GM10248 (cell line): Measurements from ENCODE around the gene ITM2C.

Source experiments
- CTCF ChIA-PET: fragments of 300-600 bp; sonication (Branson Sonifier 250); formaldehyde crosslinking; extraction: SDS; loops from one replicate; lab custom pipeline; 2021; ENCODE audit warnings: antibody characterized with exemption; lab: Yijun Ruan, JAX
- POLR2A ChIA-PET: fragments of 350-650 bp; sonication (Branson Sonifier 250); formaldehyde crosslinking; extraction: SDS; loops from one replicate; lab custom pipeline; 2020; ENCODE audit warnings: antibody characterized with exemption; lab: Yijun Ruan, JAX
- DNase-seq: peaks from one replicate; pipeline ENCODE4 v3.0.0; 2012; ENCODE audit errors: extremely low spot score
- CTCF ChIP-seq: IDR thresholded peaks from 2 replicates; pipeline ENCODE4 v1.5.1; 2012; ENCODE audit warnings: mild to moderate bottlenecking, low read depth; ENCODE audit errors: extremely low read depth, missing control alignments, control extremely low read depth

The ITM2C gene

GRCh38 chr2:230864605-230865306 is at the start of gene ITM2C:
ITM2C (plus strand) TSS chr2:230864942; CDS start chr2:230865026, 84 bp downstream.
- peak; percentile 90 for DNase-seq
- peak; percentile 58 for TF ChIP-seq CTCF
- POLR2A ChIA-PET, result no interaction called here
- CTCF ChIA-PET, result interaction anchor here (0.6 to 4.0 kb wide), 19 partner anchors 8 to 548 kb away, joined by 3 to 35 read pairs (median 3); partner anchors contain the start of gene GPR55

- POLR2A ChIA-PET, result no interaction called here
- CTCF ChIA-PET, result interaction anchor here (1.3 to 3.4 kb wide), 6 partner anchors 9 to 174 kb away, joined by 3 to 20 read pairs (median 6); no protein-coding TSS in a partner anchor
- no peak for DNase-seq
- no peak for TF ChIP-seq CTCF
Observed at GRCh38 chr2:230815088-230815487, 49.7 kb upstream of the ITM2C start.

- no peak for DNase-seq
- TF ChIP-seq CTCF, result no peak
- CTCF ChIA-PET, result interaction anchor here (1.0 to 2.4 kb wide), 9 partner anchors 8 to 750 kb away, joined by 3 to 10 read pairs (median 4); no protein-coding TSS in a partner anchor
- POLR2A ChIA-PET, result no interaction called here
Observed at GRCh38 chr2:230816735-230817134, 48.0 kb upstream of the ITM2C start.

- CTCF ChIA-PET, result interaction anchor here (1.4 to 1.8 kb wide), 4 partner anchors 21 to 168 kb away, joined by 3 to 5 read pairs (median 4); no protein-coding TSS in a partner anchor
- no peak for TF ChIP-seq CTCF
Observed at GRCh38 chr2:230819433-230819832, 45.3 kb upstream of the ITM2C start.

GRCh38 chr2:230821261-230821990 is 43.3 kb upstream of the ITM2C start:
- TF ChIP-seq CTCF, result no peak

More at GRCh38 chr2:230819433-230819832, 45.3 kb upstream of the ITM2C start:
- DNase-seq, result no peak
- POLR2A ChIA-PET, result no interaction called here

GRCh38 chr2:230821991-230822520 is 42.7 kb upstream of the ITM2C start:
- CTCF ChIA-PET, result interaction anchor here (1.0 to 5.3 kb wide), 6 partner anchors 8 to 165 kb away, joined by 3 to 64 read pairs (median 12); partner anchors contain the start of gene GPR55
- POLR2A ChIA-PET, result no interaction called here

More at GRCh38 chr2:230821261-230821990, 43.3 kb upstream of the ITM2C start:
- POLR2A ChIA-PET, result no interaction called here
- DNase-seq, result no peak
- CTCF ChIA-PET, result interaction anchor here (1.0 to 5.3 kb wide), 4 partner anchors 27 to 165 kb away, joined by 3 to 64 read pairs (median 12); partner anchors contain the start of gene GPR55

More at GRCh38 chr2:230821991-230822520, 42.7 kb upstream of the ITM2C start:
- no peak for TF ChIP-seq CTCF
- no peak for DNase-seq
